ENCODE results near the gene SYNM.

Gene SYNM

GRCh38 chr15:99085413-99086326, 19.2 kb upstream of the SYNM start:
- no peak for DNase-seq

- no peak for DNase-seq
Observed at GRCh38 chr15:99086327-99086667, 18.6 kb upstream of the SYNM start.

GRCh38 chr15:99087405-99087943, 17.4 kb upstream of the SYNM start:
- DNase-seq, result no peak

- no peak for DNase-seq
Observed at GRCh38 chr15:99090011-99090699, 14.7 kb upstream of the SYNM start.

- no peak for DNase-seq
Observed at GRCh38 chr15:99090938-99091337, 13.9 kb upstream of the SYNM start.

- DNase-seq, result no peak
Observed at GRCh38 chr15:99092554-99093172, 12.2 kb upstream of the SYNM start.

GRCh38 chr15:99095626-99096025, 9.3 kb upstream of the SYNM start:
- no peak for DNase-seq

- no peak for DNase-seq
Observed at GRCh38 chr15:99096173-99096893, 8.5 kb upstream of the SYNM start.

GRCh38 chr15:99096894-99097426, 7.9 kb upstream of the SYNM start:
- no peak for DNase-seq

- no peak for DNase-seq
Observed at GRCh38 chr15:99097441-99098410, 7.2 kb upstream of the SYNM start.

GRCh38 chr15:99098426-99098825, 6.5 kb upstream of the SYNM start:
- DNase-seq, result no peak

GRCh38 chr15:99098991-99099390, 5.9 kb upstream of the SYNM start:
- DNase-seq, result no peak

- no peak for DNase-seq
Observed at GRCh38 chr15:99099661-99100060, 5.2 kb upstream of the SYNM start.

- DNase-seq, result peak in 1 of 2 experiments; percentile 49
Observed at GRCh38 chr15:99100245-99101173, 4.4 kb upstream of the SYNM start.

- DNase-seq, result no peak
Observed at GRCh38 chr15:99101501-99101900, 3.4 kb upstream of the SYNM start.

- no peak for DNase-seq
Observed at GRCh38 chr15:99102332-99103235, 2.3 kb upstream of the SYNM start.

- no peak for DNase-seq
Observed at GRCh38 chr15:99103279-99103678, 1.6 kb upstream of the SYNM start.

- peak in 1 of 2 experiments; percentile 24 for DNase-seq
Observed at GRCh38 chr15:99105514-99106341, 848 bp downstream of the SYNM start.
